ENCODE data around the gene TMEM62.

Gene TMEM62

GRCh38 chr15:43226436-43227305 lies 93.3 kb downstream of the TMEM62 start:
- no peaks in the 10 kb centered on the region for H3K9me3 ChIP-seq (ENCODE audit: insufficient read depth, low read depth, low read length)
- no peaks in the 10 kb centered on the region for H3F3A ChIP-seq (ENCODE audit: low read depth)
- H3K9ac ChIP-seq (ENCODE audit: low read depth, low read length, poor library complexity, severe bottlenecking), result no peak overlapping the region
- no peaks in the 10 kb centered on the region for H3K36me3 ChIP-seq (ENCODE audit: insufficient read depth, low read length)
- H3K4me1 ChIP-seq (ENCODE audit: insufficient read depth, low read length, poor library complexity, severe bottlenecking), result no peaks in the 10 kb centered on the region
- no peak overlapping the region for H3K4me3 ChIP-seq (ENCODE audit: low read length, poor library complexity, severe bottlenecking)
- H3K79me2 ChIP-seq (ENCODE audit: insufficient read depth, low read length), result no peaks in the 10 kb centered on the region
- no peak overlapping the region for H2AFZ ChIP-seq (ENCODE audit: low read length)
- H3K4me2 ChIP-seq (ENCODE audit: low read depth, low read length, poor library complexity, severe bottlenecking), result no peak overlapping the region
- TF ChIP-seq CTCF (conservative IDR thresholded peaks at IDR 0.05; ENCODE audit: low read length), result no peak
- no peak for TF ChIP-seq EZH2phosphoT487 (IDR thresholded peaks at IDR 0.05; ENCODE audit: borderline replicate concordance)
- no peaks in the 10 kb centered on the region for H3K9me2 ChIP-seq (replicated peaks; ENCODE audit: low read depth, low read length)
- no peaks in the 10 kb centered on the region for H4K20me1 ChIP-seq (ENCODE audit: insufficient read depth, low read length, poor library complexity, severe bottlenecking)
- H3K27me3 ChIP-seq (ENCODE audit: insufficient read depth, low read length, poor library complexity, severe bottlenecking), result no peaks in the 10 kb centered on the region

- Histone ChIP-seq H3K27me3 (ENCODE audit: insufficient read depth, low read length, poor library complexity, severe bottlenecking) (no peaks in the 10 kb centered on the region), H2AFZ (ENCODE audit: low read length) (no peak overlapping the region)
Observed at GRCh38 chr15:43229977-43230376, 96.6 kb downstream of the TMEM62 start.

GRCh38 chr15:43230640-43231115 lies 97.3 kb downstream of the TMEM62 start:
- no peak overlapping the region for H3K4me3 ChIP-seq (ENCODE audit: low read length, poor library complexity, severe bottlenecking)
- no peak for TF ChIP-seq EZH2phosphoT487 (IDR thresholded peaks at IDR 0.05; ENCODE audit: borderline replicate concordance)
- no peak for TF ChIP-seq CTCF (conservative IDR thresholded peaks at IDR 0.05; ENCODE audit: low read length)
- H3F3A ChIP-seq (ENCODE audit: low read depth), result no peaks in the 10 kb centered on the region
- no peak overlapping the region for H3K4me2 ChIP-seq (ENCODE audit: low read depth, low read length, poor library complexity, severe bottlenecking)
- H3K9ac ChIP-seq (ENCODE audit: low read depth, low read length, poor library complexity, severe bottlenecking), result no peak overlapping the region
- H3K4me1 ChIP-seq (ENCODE audit: insufficient read depth, low read length, poor library complexity, severe bottlenecking), result peaks cover 24% of the 10 kb centered on the region
- no peak overlapping the region for H2AFZ ChIP-seq (ENCODE audit: low read length)
- H4K20me1 ChIP-seq (ENCODE audit: insufficient read depth, low read length, poor library complexity, severe bottlenecking), result no peaks in the 10 kb centered on the region
- H3K79me2 ChIP-seq (ENCODE audit: insufficient read depth, low read length), result peaks cover under 1% of the 10 kb centered on the region; the same call in 1 of the 2 replicates
- H3K9me3 ChIP-seq (ENCODE audit: insufficient read depth, low read depth, low read length), result no peaks in the 10 kb centered on the region
- peaks cover 8% of the 10 kb centered on the region; the same call in 1 of the 2 replicates for H3K36me3 ChIP-seq (ENCODE audit: insufficient read depth, low read length)
- no peaks in the 10 kb centered on the region for H3K9me2 ChIP-seq (replicated peaks; ENCODE audit: low read depth, low read length)
- no peaks in the 10 kb centered on the region for H3K27me3 ChIP-seq (ENCODE audit: insufficient read depth, low read length, poor library complexity, severe bottlenecking)

More at GRCh38 chr15:43229977-43230376, 96.6 kb downstream of the TMEM62 start:
- no peak overlapping the region for H3K9ac ChIP-seq (ENCODE audit: low read depth, low read length, poor library complexity, severe bottlenecking)
- H3F3A ChIP-seq (ENCODE audit: low read depth), result no peaks in the 10 kb centered on the region
- no peaks in the 10 kb centered on the region for H4K20me1 ChIP-seq (ENCODE audit: insufficient read depth, low read length, poor library complexity, severe bottlenecking)
- H3K79me2 ChIP-seq (ENCODE audit: insufficient read depth, low read length), result no peaks in the 10 kb centered on the region
- no peaks in the 10 kb centered on the region for H3K9me2 ChIP-seq (replicated peaks; ENCODE audit: low read depth, low read length)
- H3K36me3 ChIP-seq (ENCODE audit: insufficient read depth, low read length), result peaks cover 8% of the 10 kb centered on the region; the same call in 1 of the 2 replicates
- H3K4me1 ChIP-seq (ENCODE audit: insufficient read depth, low read length, poor library complexity, severe bottlenecking), result peaks cover 19% of the 10 kb centered on the region
- TF ChIP-seq EZH2phosphoT487 (IDR thresholded peaks at IDR 0.05; ENCODE audit: borderline replicate concordance) (no peak), CTCF (conservative IDR thresholded peaks at IDR 0.05; ENCODE audit: low read length) (no peak)
- no peak overlapping the region for H3K4me2 ChIP-seq (ENCODE audit: low read depth, low read length, poor library complexity, severe bottlenecking)
- no peaks in the 10 kb centered on the region for H3K9me3 ChIP-seq (ENCODE audit: insufficient read depth, low read depth, low read length)
- no peak overlapping the region for H3K4me3 ChIP-seq (ENCODE audit: low read length, poor library complexity, severe bottlenecking)
